HG03460 (cell line): Measurements from ENCODE around the gene VDAC1.
"Not testable (repeated sequence)": the region's sequence is repeated elsewhere in the genome, so short reads cannot be mapped to it uniquely, and the experiment has no call there.

Source experiments
- ATAC-seq: cut with Tn5 transposase; IDR thresholded peaks from one replicate; pipeline ENCODE4 v1.9.1; 2021; ENCODE audit not compliant: unreplicated experiment

Gene VDAC1

DNA sequence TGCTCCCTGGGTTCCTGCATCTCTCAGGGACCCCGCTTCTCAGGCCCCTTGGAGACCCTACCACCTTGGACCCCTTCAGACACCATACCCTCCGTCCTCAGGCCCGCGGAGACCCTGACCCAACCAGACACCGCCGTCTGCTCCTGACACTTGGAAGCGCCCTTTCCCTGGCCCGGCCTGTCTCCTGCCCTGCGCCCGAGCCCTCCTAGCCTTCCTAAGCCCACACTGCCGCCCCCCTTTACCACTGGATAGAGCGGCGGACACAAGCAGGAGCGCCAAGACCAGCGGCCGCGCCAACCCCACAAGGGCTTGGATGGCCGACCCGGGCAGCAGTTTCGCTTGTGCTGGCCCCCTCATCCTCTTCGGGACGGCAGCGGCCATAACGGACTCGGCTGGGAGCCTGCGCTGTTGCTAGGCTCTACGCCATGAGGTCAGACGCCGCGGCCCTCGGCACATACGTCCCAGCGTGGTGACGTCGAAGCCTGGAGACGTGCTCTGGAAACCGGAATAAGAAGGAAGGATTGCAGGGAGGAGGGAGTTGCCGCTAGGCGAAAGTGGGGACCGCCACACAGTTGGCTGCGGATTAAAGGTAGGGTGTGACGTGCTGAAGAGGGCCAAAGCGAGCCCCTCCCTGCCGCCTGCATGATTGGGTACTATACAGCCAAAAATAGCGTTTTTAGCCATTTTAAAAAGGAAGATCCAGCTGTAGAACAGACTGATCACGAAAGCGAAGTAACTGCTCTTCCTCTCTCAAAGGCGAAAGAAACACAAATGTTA, 36.4 kb downstream of the VDAC1 start, which contains the start of gene C5orf15:
TSS of gene C5orf15 (minus strand) at position 422 of the 777 bp plus-strand sequence. CDS start at position 381, 41 bp downstream.
- ATAC-seq: peak; percentile 96

DNA sequence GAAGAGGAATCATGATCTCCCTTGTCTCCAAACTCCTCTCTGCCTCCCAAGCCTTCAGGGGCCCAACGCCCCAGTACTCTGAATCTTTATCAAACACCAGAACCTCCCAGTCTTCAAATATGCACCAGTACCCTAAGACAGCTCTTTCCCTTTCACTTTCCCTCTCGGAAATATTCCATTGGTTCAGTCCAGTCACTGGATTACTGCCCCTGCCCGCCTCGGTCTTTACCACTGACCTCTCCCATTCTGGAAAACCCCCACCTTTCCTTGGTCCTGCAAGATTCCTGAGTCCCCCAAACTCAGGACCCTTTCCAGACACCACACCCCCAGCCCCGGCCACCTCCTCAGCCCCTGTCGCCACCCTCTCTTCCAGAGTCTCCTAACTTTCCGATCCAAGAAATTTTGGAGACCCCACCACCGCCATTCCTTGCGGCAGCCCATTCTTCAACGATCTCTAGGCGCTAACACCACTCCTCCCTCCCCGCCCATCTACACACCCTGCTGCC, 37.0 kb downstream of the VDAC1 start:
- peak; percentile 11 for ATAC-seq

DNA sequence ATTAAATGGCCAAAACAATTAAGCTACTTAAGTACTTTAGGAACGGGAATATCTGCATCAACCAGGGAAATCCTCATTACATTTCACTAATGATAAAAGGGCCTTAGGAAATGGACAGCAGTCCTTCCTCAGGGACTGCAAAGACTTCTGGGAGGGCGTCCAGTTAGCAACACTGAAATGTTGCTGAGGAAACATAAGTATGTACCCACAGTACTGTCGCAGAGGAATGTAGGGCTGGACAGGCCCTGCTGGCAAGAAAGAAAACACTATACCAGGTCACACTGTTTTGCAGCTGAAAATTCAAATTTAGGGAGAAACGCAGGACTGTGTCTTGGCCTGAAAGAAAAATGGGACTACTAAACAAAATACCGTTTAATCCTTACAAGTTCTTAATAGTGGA, 37.7 kb downstream of the VDAC1 start:
- ATAC-seq: no peak

DNA sequence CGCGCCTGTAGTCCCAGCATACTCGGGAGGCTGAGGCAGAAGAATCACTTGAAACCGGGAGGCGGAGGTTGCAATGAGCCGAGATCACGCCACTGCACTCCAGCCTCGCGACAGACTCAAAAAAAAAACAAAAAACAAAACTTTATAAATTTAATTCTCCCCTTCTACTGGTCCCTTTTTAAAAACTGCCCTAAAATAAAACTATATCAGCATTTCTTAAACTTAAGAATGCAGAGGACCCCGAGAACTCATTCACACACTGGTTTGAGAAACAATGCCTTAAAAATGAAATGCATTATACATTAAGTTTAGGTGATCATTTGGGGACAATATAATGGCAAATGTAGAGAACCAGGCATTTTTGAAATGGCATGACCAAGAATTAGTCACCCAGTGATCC, 38.7 kb downstream of the VDAC1 start:
- no peak for ATAC-seq

DNA sequence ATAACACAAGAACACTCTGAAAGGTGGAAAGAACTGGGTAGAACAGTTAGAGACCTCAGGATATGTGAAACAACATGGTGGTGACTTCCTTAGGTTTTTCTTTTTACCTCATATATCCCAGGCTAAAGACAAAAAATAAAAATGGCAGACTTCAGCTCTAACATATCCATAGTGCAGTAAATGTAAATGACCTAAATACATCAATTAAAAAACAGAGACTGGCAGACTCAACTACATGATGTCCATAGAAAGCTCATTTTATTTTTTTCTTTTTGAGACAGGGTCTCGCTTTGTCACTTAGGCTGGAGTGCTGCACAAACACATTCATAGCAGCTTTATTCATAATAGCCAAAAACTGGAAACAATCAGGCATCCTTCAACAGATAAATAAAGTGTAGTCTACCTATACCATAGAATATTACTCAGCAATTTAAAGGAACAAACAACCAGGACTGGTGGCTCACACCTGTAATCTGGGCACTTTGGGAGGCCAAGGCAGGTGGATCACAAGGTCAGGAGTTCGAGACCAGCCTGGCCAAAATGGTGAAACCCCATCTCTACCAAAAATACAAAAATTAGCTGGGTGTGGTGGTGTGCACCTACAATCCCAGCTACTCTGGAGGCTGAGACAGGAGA, 41.2 kb downstream of the VDAC1 start:
- no peak for ATAC-seq

DNA sequence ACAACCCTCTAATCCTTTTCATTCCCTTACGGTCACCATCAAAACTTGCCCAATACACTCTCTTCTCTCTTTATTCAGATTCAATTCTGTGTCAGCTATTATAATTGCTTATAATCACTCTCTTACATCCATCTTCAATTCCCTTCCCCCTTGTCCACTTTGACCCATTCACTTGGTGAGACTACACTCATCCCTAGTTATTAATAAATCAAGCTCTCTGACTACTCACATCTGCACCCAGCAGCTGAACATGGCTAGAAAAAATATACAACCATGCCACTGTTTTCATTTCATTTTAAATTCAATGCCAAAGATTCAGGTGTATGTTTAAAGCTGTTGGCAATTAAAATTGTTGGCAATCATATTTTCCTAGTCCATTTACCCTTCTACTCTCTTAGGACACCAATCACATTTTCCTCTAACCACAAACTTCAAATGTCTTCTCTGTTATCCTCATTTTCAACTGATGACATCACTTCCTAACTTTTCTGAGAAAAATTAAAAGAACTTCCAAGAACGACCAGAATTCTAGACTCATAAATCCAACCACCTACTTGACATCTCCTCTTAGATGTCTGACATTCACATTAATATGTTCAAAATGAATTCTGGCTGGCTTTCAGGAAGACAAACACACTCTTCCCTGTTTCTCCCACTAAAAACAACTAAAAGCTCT, 41.8 kb downstream of the VDAC1 start:
- no peak for ATAC-seq

DNA sequence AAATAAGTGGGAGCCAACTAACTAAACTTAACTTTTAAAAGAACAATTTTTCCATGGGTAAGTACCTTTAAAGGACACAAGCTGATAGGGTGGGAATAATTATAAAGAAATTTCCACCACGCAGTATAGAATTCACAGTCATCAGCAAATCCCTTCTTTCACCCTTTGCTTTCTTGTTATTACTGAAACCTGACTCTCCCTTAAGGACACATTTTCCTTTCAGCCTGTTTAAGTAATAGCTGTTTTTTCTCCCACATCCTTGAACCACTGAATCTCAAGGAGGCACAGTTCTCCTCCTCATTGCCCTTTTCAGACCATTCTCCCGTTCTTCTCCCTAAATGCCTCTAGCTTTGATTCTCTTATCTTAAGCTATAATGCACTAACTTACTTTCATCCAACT, 42.6 kb downstream of the VDAC1 start:
- no peak for ATAC-seq

DNA sequence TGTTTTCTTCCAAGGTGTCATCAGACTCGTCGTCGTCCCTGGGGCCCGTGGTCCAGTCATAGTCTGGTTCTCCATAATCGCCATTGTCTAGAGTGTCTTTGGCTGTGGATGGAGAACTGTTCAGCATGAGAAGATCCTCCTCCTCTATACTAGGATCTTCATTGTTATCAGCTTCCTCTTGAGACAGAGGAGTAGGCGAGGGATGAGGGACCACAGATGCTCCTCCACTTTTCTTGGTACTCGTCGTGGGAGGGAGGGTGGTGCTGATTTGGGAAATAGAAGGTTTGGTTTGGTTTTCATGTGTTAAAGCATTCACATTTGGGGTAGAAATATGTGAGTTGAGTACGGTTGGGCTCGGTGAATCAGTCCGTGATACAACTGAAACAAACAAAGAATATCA, 45.1 kb downstream of the VDAC1 start:
- ATAC-seq: no peak

DNA sequence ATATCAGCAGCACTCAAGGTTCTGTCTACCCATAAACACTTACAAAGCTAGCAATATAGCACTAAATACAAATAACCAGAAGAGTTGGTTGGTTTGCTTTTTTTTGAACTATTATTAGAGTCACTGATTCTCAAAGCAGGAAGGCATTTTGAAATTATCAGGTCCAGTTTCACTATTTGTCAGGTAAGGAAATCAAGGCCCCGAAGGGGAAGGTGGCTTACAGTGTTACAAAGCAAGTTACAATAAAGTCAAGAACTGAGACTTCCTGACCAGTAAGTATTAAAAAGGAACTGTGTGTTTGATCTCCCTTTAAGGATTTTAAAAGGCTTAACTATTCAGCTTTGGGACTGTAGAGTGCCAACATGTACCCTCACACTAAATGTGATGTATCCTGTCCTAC, 47.2 kb downstream of the VDAC1 start:
- ATAC-seq: peak; percentile 74

DNA sequence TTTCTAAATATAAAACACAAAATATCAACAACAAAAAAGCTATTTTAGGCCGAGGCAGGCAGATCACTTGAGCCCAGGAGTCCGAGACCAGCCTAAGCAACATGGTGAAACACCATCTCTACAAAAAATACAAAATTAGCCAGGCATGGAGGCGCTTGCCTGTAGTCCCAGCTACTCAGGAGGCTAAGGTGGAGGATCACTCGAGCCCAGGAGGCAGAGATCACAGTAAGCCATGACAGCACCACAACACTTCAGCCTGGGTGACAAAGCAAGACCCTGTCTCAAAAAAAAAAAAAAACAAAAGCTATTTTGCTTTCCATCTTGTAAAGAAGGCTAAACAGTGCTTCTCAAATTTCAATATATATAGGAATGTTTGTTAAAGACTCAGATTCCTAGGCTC, 47.7 kb downstream of the VDAC1 start:
- no peak for ATAC-seq

DNA sequence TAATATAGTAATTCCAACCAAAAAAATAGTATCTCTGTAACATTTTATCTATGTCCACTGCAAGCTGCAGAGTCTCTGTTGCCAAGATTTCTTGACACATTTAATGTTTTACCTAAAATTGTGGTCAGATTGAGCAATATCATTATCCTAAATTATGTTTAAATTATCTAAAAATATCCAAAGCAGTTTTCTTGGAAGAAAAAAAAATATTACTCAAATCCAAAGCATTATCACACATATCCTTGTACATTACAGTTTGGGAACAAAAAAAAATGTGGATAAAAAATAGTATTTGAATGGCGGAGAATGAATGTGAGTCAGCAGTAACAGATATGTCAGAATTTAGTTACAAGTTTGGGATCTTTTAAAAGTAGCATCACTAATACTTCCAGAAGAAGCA, 48.6 kb downstream of the VDAC1 start:
- ATAC-seq: not testable (repeated sequence)

DNA sequence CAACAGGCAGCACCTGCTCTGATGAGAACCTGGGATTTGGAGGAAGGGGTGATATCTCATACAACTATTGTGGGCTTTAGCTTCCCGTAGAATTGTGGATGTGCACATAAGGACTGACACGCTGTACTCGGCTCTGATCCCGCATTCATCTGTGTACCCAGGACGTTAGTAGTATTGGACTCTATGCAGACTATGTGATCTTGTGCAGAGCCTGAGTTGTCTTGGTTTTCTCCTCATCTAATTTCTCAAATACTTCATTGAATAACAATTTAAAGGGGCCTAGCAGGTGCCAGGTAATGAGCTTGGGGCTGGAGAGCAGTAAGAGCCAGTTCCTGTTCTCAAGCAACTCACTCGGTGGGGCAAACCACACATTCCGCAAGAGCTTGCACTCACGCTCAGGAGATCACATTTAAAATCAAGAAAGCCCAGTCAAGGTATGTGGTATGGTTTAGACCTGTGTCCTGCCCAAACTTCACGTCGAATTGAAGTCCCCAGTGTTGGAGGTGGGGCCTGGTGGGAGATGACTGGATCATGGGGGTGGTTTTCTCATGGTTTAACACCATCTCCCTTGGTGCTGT, 51.1 kb downstream of the VDAC1 start:
- no peak for ATAC-seq

DNA sequence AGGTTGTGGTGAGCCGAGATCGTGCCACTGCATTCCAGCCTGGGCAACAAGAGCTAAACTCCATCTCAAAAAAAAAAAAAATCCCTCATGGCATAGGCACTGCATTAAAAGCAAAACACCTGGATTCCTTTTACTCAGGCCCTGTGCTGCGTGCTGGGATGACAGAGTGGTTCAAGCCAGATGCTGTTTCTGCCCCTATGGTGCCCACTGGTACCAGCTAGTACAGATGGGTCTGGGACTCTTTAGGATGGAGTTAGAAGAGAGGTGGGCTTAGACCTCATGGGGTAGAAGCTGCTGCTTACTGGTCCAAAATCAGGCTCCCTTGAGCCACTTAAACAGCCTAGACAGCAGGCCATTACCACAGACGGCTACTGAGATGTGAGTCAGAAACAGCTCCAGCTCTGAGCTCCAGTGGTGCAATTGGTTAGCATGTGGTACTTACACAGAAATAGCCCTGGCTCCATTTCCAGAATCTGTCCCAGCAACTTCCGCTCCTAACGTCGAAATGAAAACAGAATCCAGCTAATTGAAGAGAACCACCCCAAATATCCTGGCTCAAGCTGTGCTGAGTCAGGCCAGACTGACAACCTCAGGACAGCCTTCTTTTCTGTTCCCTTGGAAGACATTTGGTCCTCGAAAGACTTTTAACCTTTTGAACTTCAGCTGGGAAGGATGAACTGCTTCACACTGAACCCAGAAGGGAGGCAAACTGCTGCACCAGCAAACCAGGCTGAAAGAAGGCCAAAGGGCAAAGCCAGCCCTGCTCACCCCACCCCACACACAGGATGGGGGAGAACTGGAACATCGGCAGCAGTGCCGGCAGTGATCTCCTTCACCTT, 51.8 kb downstream of the VDAC1 start:
- no peak for ATAC-seq

DNA sequence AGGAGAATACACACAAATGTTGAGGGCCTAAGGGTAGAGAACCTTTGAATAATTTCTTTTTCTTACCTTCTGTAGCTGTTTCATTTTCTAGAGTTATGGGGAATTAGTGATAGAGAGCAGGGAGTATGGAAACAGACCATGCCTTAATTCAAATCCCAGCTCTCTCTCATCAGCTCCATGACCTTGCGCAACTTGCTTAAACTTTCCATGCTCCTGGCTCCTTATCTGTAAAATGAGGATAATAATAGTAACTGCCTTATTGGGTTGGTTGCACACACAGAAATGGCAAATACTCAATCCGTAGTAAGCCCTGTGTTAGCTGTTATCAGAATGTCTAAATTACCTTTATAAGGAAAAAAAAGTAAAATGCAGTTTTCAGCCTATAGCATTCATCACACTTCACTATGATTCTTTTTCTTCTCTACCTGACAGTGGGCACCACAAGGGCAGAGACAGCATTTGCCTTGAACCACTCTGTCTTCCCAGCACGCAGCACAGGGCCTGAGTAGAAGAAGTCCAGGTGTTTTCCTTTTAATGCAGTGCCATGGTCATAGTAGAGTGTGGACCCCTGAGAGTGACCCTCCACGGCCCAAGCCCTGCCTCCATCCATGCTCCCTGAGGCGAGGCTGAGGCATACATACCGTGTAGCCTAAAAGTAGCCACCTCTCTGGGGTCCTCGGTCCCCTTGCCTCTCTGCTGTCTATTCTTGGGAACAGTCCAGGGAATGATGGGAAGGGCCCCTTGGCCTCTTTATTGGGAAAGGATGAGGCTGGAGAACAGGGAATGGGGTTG, 53.8 kb downstream of the VDAC1 start:
- ATAC-seq: no peak

DNA sequence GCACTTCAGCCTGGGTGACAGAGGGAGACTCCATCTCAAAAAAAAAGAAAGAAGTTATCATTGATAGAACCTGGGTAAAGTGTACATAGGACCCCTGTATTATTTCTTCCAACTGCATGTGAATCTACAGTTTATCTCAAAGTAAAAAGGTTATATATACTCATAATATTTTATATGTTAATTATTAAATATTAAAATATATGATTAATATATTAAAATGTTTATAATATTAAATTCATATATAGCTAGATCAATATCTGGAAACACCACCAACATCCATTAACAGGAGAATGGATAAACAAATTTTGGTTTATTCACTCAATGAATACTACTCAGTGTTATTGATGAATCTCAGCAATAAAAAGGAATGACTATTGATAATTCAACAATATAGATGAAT, 56.1 kb downstream of the VDAC1 start:
- no peak for ATAC-seq

DNA sequence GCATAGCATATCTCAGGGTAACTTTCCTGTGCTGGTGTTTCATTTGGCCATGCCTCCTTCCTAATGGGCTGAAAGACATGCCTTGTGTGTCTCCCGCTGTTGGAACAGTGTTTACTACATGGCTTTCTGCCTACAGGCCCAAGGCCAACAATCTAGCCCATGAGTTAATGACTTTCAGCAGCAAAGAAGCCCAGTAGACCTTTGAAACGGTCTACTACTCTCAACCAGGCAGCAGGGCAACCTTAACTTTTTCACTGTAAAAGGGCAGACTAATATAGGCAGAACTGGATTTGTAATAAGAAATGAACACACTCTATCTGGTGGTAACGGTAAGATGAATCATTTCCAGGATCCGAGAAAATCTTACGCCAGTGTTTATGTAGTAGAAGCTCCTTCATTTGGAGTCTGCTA, 57.3 kb downstream of the VDAC1 start:
- ATAC-seq: no peak

DNA sequence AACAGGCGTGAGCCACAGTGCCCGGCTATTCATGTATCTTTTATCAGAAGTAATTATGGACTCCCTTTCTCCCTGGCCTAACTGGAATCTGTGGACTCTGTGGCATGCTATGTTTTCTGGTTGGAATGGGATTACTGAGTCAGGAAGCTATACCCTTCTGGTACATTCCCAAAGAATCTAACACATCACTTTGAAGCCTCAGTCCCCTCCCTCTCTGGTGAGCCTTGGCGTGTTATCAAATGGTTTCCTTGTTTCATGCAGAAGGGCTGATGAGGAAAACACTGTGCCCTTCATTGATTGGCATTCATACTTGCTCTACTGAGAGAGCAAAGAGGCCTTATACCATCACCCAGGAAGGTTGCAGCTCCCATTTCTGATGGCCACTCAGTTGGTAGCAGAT, 59.2 kb downstream of the VDAC1 start:
- no peak for ATAC-seq

DNA sequence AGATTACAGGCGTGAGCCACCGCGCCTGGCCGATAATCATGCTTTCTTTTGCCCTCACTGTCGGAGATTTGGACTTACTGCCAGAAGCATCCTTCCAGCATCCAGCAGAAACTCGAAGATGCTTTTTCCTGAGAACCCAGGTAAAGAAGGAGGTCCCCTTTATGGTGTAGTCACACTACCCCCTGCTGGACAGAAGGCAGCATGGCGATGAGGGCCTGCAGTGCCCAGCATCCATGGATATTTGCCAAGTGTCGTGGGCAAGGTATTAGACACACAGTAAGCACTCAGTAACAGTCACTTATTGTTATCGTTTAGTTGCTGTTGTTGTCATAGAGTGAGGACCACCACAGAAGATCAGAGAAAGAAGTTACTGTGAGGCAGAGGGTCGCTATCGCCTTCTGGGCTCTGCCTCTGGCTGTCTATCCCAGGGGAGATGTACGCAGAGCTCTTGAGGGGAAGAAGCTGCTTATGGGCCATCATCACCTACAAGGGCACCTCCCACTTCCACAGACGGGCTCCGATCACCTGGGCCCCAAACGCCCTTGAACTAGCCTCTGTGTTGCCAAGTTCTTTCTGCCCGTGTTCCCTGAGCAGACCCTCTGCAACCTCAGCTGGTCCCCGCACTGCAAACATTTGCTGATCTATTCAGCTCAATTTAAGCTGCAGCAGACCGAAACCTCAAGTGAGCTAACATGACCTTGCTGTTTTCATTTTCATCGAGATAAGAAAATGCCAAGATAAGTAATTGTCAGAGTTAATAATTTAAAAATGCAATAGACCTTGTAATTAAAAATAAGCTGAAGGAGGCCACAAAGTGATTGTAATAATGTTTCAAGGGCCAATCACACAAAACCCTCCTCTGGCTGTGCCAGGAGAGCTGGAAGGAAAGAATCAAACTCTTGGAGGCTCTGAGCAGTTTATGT, 60.3 kb downstream of the VDAC1 start:
- no peak for ATAC-seq

DNA sequence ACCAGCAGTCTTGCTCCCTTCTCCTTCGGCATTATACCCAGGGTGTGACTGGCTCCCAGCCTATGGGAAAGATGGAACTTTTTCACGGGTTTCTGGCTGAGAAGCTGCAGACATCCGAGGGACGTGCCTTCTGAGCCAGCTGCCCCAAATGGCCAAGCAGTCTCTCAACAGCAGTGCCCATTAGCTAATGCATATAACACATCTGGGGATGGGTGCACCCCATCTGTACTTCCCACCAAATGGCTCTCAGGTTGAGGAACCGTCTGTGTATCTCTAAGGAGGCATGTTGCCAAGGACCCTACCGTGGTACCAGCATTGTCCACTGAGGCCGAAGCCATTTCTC, 61.3 kb downstream of the VDAC1 start:
- ATAC-seq: no peak
